Neural progenitor cell (in vitro differentiated cells): ENCODE results near the gene CD1D. TPM values are rescaled to one million over a fixed set of nuclear protein-coding genes. Genes with fewer than 3 reads are reported as not detected.

ENCODE experiments used
- DNase-seq: peaks from one replicate; pipeline ENCODE4 v3.0.0-alpha.2; 2016; ENCODE audit warnings: low spot score
- H2AFZ ChIP-seq: fragments of 200-600 bp; sonication (generic); replicated peaks from 2 replicates; pipeline ENCODE4 v1.6.1; 2016; ENCODE audit warnings: antibody characterized with exemption
- H3F3A ChIP-seq: fragments of 200-600 bp; sonication (generic); 2 replicates; pipeline ENCODE4 v1.6.1; 2016; ENCODE audit warnings: antibody characterized with exemption, low read depth
- H3K27ac ChIP-seq: fragments of 200-600 bp; sonication (generic); 2 replicates; pipeline ENCODE4 v1.5.1; 2016; ENCODE audit warnings: mild to moderate bottlenecking
- H3K27me3 ChIP-seq: fragments of 200-600 bp; sonication (generic); 2 replicates; pipeline ENCODE4 v1.6.1; 2016; ENCODE audit warnings: mild to moderate bottlenecking, moderate library complexity
- H3K36me3 ChIP-seq: fragments of 200-600 bp; sonication (generic); 2 replicates; pipeline ENCODE4 v1.5.1; 2016
- H3K4me1 ChIP-seq: fragments of 200-600 bp; sonication (generic); 2 replicates; pipeline ENCODE4 v1.6.1; 2016; ENCODE audit warnings: mixed run types
- H3K4me2 ChIP-seq: fragments of 200-600 bp; sonication (generic); 2 replicates; pipeline ENCODE4 v1.6.1; 2016
- H3K4me3 ChIP-seq: fragments of 200-600 bp; sonication (generic); 2 replicates; pipeline ENCODE4 v1.5.1; 2016
- H3K79me2 ChIP-seq: fragments of 200-600 bp; sonication (generic); 2 replicates; pipeline ENCODE4 v1.6.1; 2016; ENCODE audit warnings: low read depth
- H3K9ac ChIP-seq: fragments of 200-600 bp; sonication (generic); 2 replicates; pipeline ENCODE4 v1.6.1; 2016
- H3K9me3 ChIP-seq: fragments of 200-600 bp; sonication (generic); 2 replicates; pipeline ENCODE4 v1.5.1; 2016; ENCODE audit warnings: low read depth
- H4K20me1 ChIP-seq: fragments of 200-600 bp; sonication (generic); 2 replicates; pipeline ENCODE4 v1.6.1; 2016; ENCODE audit warnings: low read depth
- H3K27ac Mint-ChIP-seq: 3 replicates; pipeline ENCODE4 v1.8.0; 2021; ENCODE audit warnings: mixed read lengths
- H3K27me3 Mint-ChIP-seq: 2 replicates; pipeline ENCODE4 v1.8.0; 2022; ENCODE audit warnings: low read depth, mild to moderate bottlenecking, inconsistent platforms, moderate library complexity, mixed read lengths; ENCODE audit not compliant: insufficient read depth
- H3K36me3 Mint-ChIP-seq: 3 replicates; pipeline ENCODE4 v1.8.0; 2021; ENCODE audit warnings: mixed read lengths
- H3K4me1 Mint-ChIP-seq: 3 replicates; pipeline ENCODE4 v1.8.0; 2021; ENCODE audit warnings: mixed read lengths
- H3K4me3 Mint-ChIP-seq: 3 replicates; pipeline ENCODE4 v1.8.0; 2021; ENCODE audit warnings: mild to moderate bottlenecking, moderate library complexity, mixed read lengths
- H3K9me3 Mint-ChIP-seq: 3 replicates; pipeline ENCODE4 v1.8.0; 2020; ENCODE audit warnings: mixed read lengths
- EZH2 ChIP-seq: fragments of 200-600 bp; sonication (generic); IDR thresholded peaks from 2 replicates; pipeline ENCODE4 v1.6.1; 2017; ENCODE audit warnings: antibody characterized with exemption, mild to moderate bottlenecking, moderate library complexity
- EZH2phosphoT487 ChIP-seq: fragments of 200-600 bp; sonication (generic); IDR thresholded peaks from 2 replicates; pipeline ENCODE4 v1.6.1; 2017; ENCODE audit warnings: antibody characterized with exemption
- total RNA-seq: library from RNA; depleted of rRNA; stranded (reverse); fragments of >200 nt; gene quantifications from 2 replicates; pipeline ENCODE4 v1.2.3, GENCODE V29; 2015; ENCODE audit warnings: low replicate concordance
- TF ChIP-seq, protein P1 (sequence below): fragments of 200-600 bp; sonication (generic); IDR thresholded peaks from 2 replicates; pipeline ENCODE4 v1.5.1; 2017; ENCODE audit warnings: antibody characterized with exemption, mild to moderate bottlenecking

The CD1D gene
- total RNA-seq, 1 donor from 2014 or later = not detected

DNA sequence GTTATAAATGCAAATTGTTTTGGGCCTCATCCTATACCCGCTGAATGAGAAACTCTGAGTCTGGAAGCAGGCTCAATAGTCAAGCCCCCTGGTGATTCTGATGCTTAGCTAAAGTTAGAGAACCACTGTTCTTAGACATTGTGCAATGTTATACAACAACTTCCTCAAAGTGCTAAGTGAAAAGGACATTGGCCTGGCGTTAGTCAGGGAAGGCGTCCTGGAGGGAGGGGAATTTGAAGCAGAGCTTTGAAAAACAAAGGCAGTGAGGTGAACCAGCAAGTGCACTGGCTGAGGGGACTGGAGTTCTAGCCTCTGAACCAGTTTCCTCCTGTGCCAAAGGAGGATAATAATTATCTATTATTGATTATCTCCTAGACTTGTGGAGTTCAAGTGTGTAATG is 5.1 kb downstream of the CD1D start:
- H3K9me3 Mint-ChIP-seq = peaks cover 3% of the 10 kb centered on the region
- H3K9me3 ChIP-seq = no peaks in the 10 kb centered on the region
- no peak overlapping the region for H3K4me2 ChIP-seq
- H3K4me3 Mint-ChIP-seq = no peak overlapping the region
- peaks cover 64% of the 10 kb centered on the region for H3K27me3 ChIP-seq
- no peak overlapping the region for H3K4me3 ChIP-seq
- no peaks in the 10 kb centered on the region for H4K20me1 ChIP-seq
- no peaks in the 10 kb centered on the region for H3K36me3 Mint-ChIP-seq
- H3K27ac ChIP-seq = no peak overlapping the region
- no peak for DNase-seq
- no peak overlapping the region for H3K27ac Mint-ChIP-seq
- H3K4me1 ChIP-seq = peaks cover 5% of the 10 kb centered on the region
- no peak overlapping the region for H2AFZ ChIP-seq
- no peak overlapping the region for H3K9ac ChIP-seq
- TF ChIP-seq EZH2phosphoT487 (no peak), EZH2 (no peak)
- TF ChIP-seq, protein P1, sequence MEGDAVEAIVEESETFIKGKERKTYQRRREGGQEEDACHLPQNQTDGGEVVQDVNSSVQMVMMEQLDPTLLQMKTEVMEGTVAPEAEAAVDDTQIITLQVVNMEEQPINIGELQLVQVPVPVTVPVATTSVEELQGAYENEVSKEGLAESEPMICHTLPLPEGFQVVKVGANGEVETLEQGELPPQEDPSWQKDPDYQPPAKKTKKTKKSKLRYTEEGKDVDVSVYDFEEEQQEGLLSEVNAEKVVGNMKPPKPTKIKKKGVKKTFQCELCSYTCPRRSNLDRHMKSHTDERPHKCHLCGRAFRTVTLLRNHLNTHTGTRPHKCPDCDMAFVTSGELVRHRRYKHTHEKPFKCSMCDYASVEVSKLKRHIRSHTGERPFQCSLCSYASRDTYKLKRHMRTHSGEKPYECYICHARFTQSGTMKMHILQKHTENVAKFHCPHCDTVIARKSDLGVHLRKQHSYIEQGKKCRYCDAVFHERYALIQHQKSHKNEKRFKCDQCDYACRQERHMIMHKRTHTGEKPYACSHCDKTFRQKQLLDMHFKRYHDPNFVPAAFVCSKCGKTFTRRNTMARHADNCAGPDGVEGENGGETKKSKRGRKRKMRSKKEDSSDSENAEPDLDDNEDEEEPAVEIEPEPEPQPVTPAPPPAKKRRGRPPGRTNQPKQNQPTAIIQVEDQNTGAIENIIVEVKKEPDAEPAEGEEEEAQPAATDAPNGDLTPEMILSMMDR = no peak
- H3K27me3 Mint-ChIP-seq = peaks cover 26% of the 10 kb centered on the region
- no peaks in the 10 kb centered on the region for H3K79me2 ChIP-seq
- H3K36me3 ChIP-seq = no peaks in the 10 kb centered on the region
- H3K4me1 Mint-ChIP-seq = peaks cover 8% of the 10 kb centered on the region
- peaks cover 10% of the 10 kb centered on the region for H3F3A ChIP-seq

DNA sequence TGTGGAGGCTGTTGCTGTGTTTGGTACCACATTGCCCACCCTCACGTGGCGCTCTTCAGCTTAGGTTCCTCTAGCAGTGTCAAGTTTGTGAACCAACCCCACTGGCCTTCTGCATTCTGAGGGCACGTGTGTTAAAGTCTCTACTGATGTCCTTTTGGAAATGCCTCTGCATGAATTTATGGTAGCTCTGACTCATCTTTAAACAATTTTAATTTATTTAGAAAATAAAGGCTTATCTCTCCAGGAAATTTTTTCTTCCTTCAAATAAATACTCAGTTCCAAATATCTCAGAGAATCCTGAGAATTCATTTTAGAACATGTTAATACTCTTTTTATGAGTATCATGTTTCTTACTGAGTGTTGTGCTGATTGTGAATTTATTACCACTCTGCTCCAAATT is 5.5 kb downstream of the CD1D start:
- no peaks in the 10 kb centered on the region for H3K36me3 ChIP-seq
- no peaks in the 10 kb centered on the region for H3K36me3 Mint-ChIP-seq
- H3K27ac ChIP-seq = no peak overlapping the region
- no peak overlapping the region for H3K27ac Mint-ChIP-seq
- DNase-seq = no peak
- no peak overlapping the region for H3K4me3 Mint-ChIP-seq
- H3F3A ChIP-seq = peaks cover 6% of the 10 kb centered on the region
- peaks cover 24% of the 10 kb centered on the region for H3K27me3 Mint-ChIP-seq
- TF ChIP-seq, protein P1 = no peak
- TF ChIP-seq EZH2phosphoT487 (no peak), EZH2 (no peak)
- H3K79me2 ChIP-seq = no peaks in the 10 kb centered on the region
- no peak overlapping the region for H3K4me3 ChIP-seq
- peaks cover 8% of the 10 kb centered on the region for H3K4me1 Mint-ChIP-seq
- no peak overlapping the region for H3K9ac ChIP-seq
- H3K27me3 ChIP-seq = peaks cover 62% of the 10 kb centered on the region
- H4K20me1 ChIP-seq = no peaks in the 10 kb centered on the region
- peaks cover 5% of the 10 kb centered on the region for H3K4me1 ChIP-seq
- no peak overlapping the region for H3K4me2 ChIP-seq
- no peak overlapping the region for H2AFZ ChIP-seq
- no peaks in the 10 kb centered on the region for H3K9me3 ChIP-seq
- H3K9me3 Mint-ChIP-seq = peaks cover 3% of the 10 kb centered on the region

DNA sequence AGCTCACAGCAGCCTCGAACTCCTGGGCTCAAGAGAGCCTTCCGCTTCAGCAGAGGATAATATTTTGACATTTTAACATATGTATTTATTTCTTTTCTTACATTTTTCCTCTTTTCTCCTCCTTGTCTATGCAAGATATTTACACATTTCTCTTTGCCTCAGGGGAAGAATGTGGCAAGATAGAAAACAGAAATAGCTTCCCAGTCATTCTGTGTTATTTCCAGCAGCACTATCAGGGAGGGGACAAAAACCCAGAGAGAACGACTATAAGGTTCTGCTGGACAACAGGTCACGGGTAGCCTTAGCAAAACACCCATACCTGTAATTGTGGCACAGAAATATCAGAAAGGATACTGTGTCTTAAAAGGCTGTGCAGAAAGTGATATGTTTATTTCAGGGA is 7.9 kb downstream of the CD1D start:
- no peak overlapping the region for H3K4me3 Mint-ChIP-seq
- no peaks in the 10 kb centered on the region for H3K79me2 ChIP-seq
- H3K27me3 Mint-ChIP-seq = peaks cover 7% of the 10 kb centered on the region
- H3K9ac ChIP-seq = no peak overlapping the region
- H3K4me2 ChIP-seq = no peak overlapping the region
- peaks cover 47% of the 10 kb centered on the region for H3K27me3 ChIP-seq
- no peak for DNase-seq
- peaks cover 6% of the 10 kb centered on the region for H3K4me1 Mint-ChIP-seq
- H3F3A ChIP-seq = no peaks in the 10 kb centered on the region
- H2AFZ ChIP-seq = no peak overlapping the region
- no peak overlapping the region for H3K27ac Mint-ChIP-seq
- H3K9me3 Mint-ChIP-seq = no peaks in the 10 kb centered on the region
- H3K4me1 ChIP-seq = peaks cover 5% of the 10 kb centered on the region
- no peaks in the 10 kb centered on the region for H4K20me1 ChIP-seq
- H3K27ac ChIP-seq = no peak overlapping the region
- H3K36me3 ChIP-seq = no peaks in the 10 kb centered on the region
- no peaks in the 10 kb centered on the region for H3K9me3 ChIP-seq
- no peaks in the 10 kb centered on the region for H3K36me3 Mint-ChIP-seq
- TF ChIP-seq EZH2phosphoT487 (no peak), EZH2 (no peak)
- TF ChIP-seq, protein P1 = no peak
- no peak overlapping the region for H3K4me3 ChIP-seq

DNA sequence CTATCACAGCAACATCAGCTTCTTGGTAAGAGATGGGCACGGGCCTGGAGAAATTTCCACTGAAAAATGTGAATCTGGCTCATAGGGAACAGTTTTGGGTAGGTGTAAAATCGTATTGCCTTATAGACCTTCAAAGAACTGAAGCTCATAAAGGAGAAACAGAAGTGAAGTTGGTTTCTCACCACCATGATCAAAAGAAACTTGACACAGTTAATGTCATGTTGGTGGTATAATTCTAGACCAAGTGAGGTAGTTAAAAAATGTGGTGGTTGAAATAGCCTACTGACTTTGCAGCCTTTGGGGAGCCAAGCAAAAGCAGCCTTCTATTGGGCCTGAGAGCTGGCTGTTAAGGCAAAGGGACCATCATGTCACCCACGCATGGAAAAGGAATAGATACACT is 8.9 kb downstream of the CD1D start:
- Histone ChIP-seq H3F3A (no peaks in the 10 kb centered on the region), H3K4me3 (no peak overlapping the region), H3K9ac (no peak overlapping the region), H2AFZ (no peak overlapping the region), H3K27me3 (peaks cover 37% of the 10 kb centered on the region), H3K4me1 (peaks cover 5% of the 10 kb centered on the region), H3K4me2 (no peak overlapping the region), H3K36me3 (no peaks in the 10 kb centered on the region), H3K79me2 (no peaks in the 10 kb centered on the region), H4K20me1 (no peaks in the 10 kb centered on the region), H3K9me3 (no peaks in the 10 kb centered on the region), H3K27ac (no peak overlapping the region)
- Mint-ChIP-seq H3K27ac (no peak overlapping the region), H3K9me3 (no peaks in the 10 kb centered on the region), H3K4me1 (peaks cover 6% of the 10 kb centered on the region), H3K4me3 (no peak overlapping the region), H3K27me3 (peaks cover 2% of the 10 kb centered on the region), H3K36me3 (no peaks in the 10 kb centered on the region)
- DNase-seq = no peak
- no peak for TF ChIP-seq EZH2
- TF ChIP-seq EZH2phosphoT487 = no peak
- TF ChIP-seq, protein P1 = no peak
